Liver (tissue), 9 donors: ENCODE measurements around the gene PHLPP2. TPM values are rescaled to one million over a fixed set of nuclear protein-coding genes. Genes with fewer than 3 reads are reported as not detected.

Source experiments
- DNase-seq: peaks from one replicate; pipeline ENCODE4 v3.0.0-alpha.2; 2017; ENCODE audit warnings: low spot score
- H3K27ac ChIP-seq, 2 donors: one replicate each; pipeline ENCODE4 v1.7.0; 2013; ENCODE audit warnings: inconsistent platforms in 2 of 2, low read length in 2 of 2, control low read depth in 1 of 2, low read depth in 1 of 2, mild to moderate bottlenecking in 1 of 2
- H3K27me3 ChIP-seq, 4 donors: one replicate each; pipeline versions ENCODE4 v1.6.1 to v1.7.0; 2013; ENCODE audit warnings: low read length in 3 of 4, inconsistent platforms in 1 of 4, mild to moderate bottlenecking in 1 of 4, moderate library complexity in 1 of 4; ENCODE audit not compliant: control insufficient read depth in 4 of 4, insufficient read depth in 4 of 4
- H3K36me3 ChIP-seq, 4 donors: one replicate each; pipeline versions ENCODE4 v1.6.1 to v1.7.0; 2013; ENCODE audit warnings: low read length in 3 of 4, mild to moderate bottlenecking in 3 of 4, low read depth in 1 of 4, moderate library complexity in 1 of 4; ENCODE audit not compliant: control insufficient read depth in 4 of 4, insufficient read depth in 3 of 4
- H3K4me1 ChIP-seq, 4 donors: one replicate each; pipeline versions ENCODE4 v1.6.1 to v1.7.0; 2013; ENCODE audit warnings: low read length in 3 of 4, mild to moderate bottlenecking in 3 of 4, moderate library complexity in 1 of 4; ENCODE audit not compliant: control insufficient read depth in 4 of 4, insufficient read depth in 4 of 4
- H3K4me3 ChIP-seq, 3 donors: one replicate each; pipeline versions ENCODE4 v1.6.1 to v1.7.0; 2013; ENCODE audit warnings: low read length in 3 of 3, control low read depth in 1 of 3, low read depth in 1 of 3, mild to moderate bottlenecking in 1 of 3
- H3K9ac ChIP-seq, 2 donors: one replicate each; pipeline ENCODE4 v1.7.0; 2013; ENCODE audit warnings: low read length in 2 of 2, mild to moderate bottlenecking in 2 of 2, moderate library complexity in 2 of 2, control low read depth in 1 of 2, low read depth in 1 of 2
- H3K9me3 ChIP-seq, 4 donors: one replicate each; pipeline versions ENCODE4 v1.6.1 to v1.7.0; 2013; ENCODE audit warnings: low read length in 3 of 4; ENCODE audit not compliant: control insufficient read depth in 4 of 4
- EGR1 ChIP-seq, 2 donors: IDR thresholded peaks; 2 replicates each; pipeline ENCODE4 v1.6.1; 2016 to 2018; ENCODE audit warnings: antibody characterized with exemption in 2 of 2, low read depth in 2 of 2
- FOXA1 ChIP-seq: IDR thresholded peaks from 2 replicates; pipeline ENCODE4 v1.6.1; 2016; ENCODE audit warnings: antibody characterized with exemption
- FOXA2 ChIP-seq: IDR thresholded peaks from 2 replicates; pipeline ENCODE4 v1.6.1; 2016; ENCODE audit warnings: antibody characterized with exemption
- GABPA ChIP-seq, 2 donors: IDR thresholded peaks in 1 of 2; conservative IDR thresholded peaks in 1 of 2; 2 replicates each; pipeline ENCODE4 v1.6.1; 2016; ENCODE audit warnings: antibody characterized with exemption in 2 of 2, mild to moderate bottlenecking in 1 of 2, moderate library complexity in 1 of 2
- HNF4A ChIP-seq, 2 donors: conservative IDR thresholded peaks; 2 replicates each; pipeline ENCODE4 v1.6.1; 2016; ENCODE audit warnings: antibody characterized with exemption in 2 of 2, mild to moderate bottlenecking in 2 of 2
- HNF4G ChIP-seq: IDR thresholded peaks from 2 replicates; pipeline ENCODE4 v1.6.1; 2016; ENCODE audit warnings: antibody characterized with exemption
- JUND ChIP-seq, 2 donors: IDR thresholded peaks; 2 replicates each; pipeline ENCODE4 v1.6.1; 2016; ENCODE audit warnings: antibody characterized with exemption in 2 of 2
- NR2F2 ChIP-seq: IDR thresholded peaks from 2 replicates; pipeline ENCODE4 v1.6.1; 2016; ENCODE audit warnings: antibody characterized with exemption
- RAD21 ChIP-seq, 2 donors: IDR thresholded peaks; 2 replicates each; pipeline ENCODE4 v1.6.1; 2016; ENCODE audit warnings: antibody characterized with exemption in 2 of 2, mild to moderate bottlenecking in 2 of 2
- SP1 ChIP-seq: IDR thresholded peaks from 2 replicates; pipeline ENCODE4 v1.6.1; 2018; ENCODE audit warnings: antibody characterized with exemption, mild to moderate bottlenecking
- TAF1 ChIP-seq: conservative IDR thresholded peaks from 2 replicates; pipeline ENCODE4 v1.6.1; 2016; ENCODE audit warnings: antibody characterized with exemption, mild to moderate bottlenecking
- YY1 ChIP-seq: IDR thresholded peaks from 2 replicates; pipeline ENCODE4 v1.6.1; 2016; ENCODE audit warnings: antibody characterized with exemption, mild to moderate bottlenecking
- WGBS: extraction: QIAGEN DNeasy Blood & Tissue Kit; methylation state at CpG from one replicate; pipeline ENCODE4 v1.1.7; 2013; 5-methylcytosine and 5-hydroxymethylcytosine counted together
- polyA plus RNA-seq, 2 donors: library from polyadenylated mRNA; stranded (reverse) in 1 of 2; unstranded in 1 of 2; fragments of 200-250 nt in 1 of 2; fragments of >200 nt in 1 of 2; fragmentation: Nextera tagmentation in 1 of 2; extraction: Ambion mirVana in 1 of 2; gene quantifications; one replicate each; pipeline versions ENCODE4 v1.2.1 to v1.2.3, GENCODE V29; 2013 to 2015
- total RNA-seq, 2 donors: library from RNA; depleted of rRNA; stranded (reverse); fragments of >200 nt; gene quantifications; one replicate each; pipeline ENCODE4 v1.2.3, GENCODE V29; 2014
- TF ChIP-seq, protein P1 (sequence below): IDR thresholded peaks from 2 replicates; pipeline ENCODE4 v1.6.1; 2016; ENCODE audit warnings: antibody characterized with exemption, mild to moderate bottlenecking
- TF ChIP-seq, protein P2 (sequence below): IDR thresholded peaks from 2 replicates; pipeline ENCODE4 v1.6.1; 2016; ENCODE audit warnings: antibody characterized with exemption
- TF ChIP-seq, protein P3 (sequence below): fragments of 150-350 bp; IDR thresholded peaks from 2 replicates; pipeline ENCODE4 v1.5.1; 2017; ENCODE audit warnings: improper control_type of control experiment, low read depth, low read length; ENCODE audit not compliant: missing input control
- TF ChIP-seq, protein P4 (sequence below): IDR thresholded peaks from 2 replicates; pipeline ENCODE4 v1.6.1; 2016; ENCODE audit warnings: antibody characterized with exemption
- donor health status: healthy.
- donor health status: healthy.
- donor health status: healthy.
- donor health status: healthy.
- donor health status: healthy.

Gene PHLPP2, protein sequence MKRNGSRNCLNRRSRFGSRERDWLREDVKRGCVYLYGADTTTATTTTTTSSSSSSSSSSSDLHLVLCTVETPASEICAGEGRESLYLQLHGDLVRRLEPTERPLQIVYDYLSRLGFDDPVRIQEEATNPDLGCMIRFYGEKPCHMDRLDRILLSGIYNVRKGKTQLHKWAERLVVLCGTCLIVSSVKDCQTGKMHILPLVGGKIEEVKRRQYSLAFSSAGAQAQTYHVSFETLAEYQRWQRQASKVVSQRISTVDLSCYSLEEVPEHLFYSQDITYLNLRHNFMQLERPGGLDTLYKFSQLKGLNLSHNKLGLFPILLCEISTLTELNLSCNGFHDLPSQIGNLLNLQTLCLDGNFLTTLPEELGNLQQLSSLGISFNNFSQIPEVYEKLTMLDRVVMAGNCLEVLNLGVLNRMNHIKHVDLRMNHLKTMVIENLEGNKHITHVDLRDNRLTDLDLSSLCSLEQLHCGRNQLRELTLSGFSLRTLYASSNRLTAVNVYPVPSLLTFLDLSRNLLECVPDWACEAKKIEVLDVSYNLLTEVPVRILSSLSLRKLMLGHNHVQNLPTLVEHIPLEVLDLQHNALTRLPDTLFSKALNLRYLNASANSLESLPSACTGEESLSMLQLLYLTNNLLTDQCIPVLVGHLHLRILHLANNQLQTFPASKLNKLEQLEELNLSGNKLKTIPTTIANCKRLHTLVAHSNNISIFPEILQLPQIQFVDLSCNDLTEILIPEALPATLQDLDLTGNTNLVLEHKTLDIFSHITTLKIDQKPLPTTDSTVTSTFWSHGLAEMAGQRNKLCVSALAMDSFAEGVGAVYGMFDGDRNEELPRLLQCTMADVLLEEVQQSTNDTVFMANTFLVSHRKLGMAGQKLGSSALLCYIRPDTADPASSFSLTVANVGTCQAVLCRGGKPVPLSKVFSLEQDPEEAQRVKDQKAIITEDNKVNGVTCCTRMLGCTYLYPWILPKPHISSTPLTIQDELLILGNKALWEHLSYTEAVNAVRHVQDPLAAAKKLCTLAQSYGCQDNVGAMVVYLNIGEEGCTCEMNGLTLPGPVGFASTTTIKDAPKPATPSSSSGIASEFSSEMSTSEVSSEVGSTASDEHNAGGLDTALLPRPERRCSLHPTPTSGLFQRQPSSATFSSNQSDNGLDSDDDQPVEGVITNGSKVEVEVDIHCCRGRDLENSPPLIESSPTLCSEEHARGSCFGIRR (N-terminal part only)
- total RNA-seq: 1 to 10 TPM; 5.5 to 7.8 TPM
- polyA plus RNA-seq: 1 to 10 TPM; 1.2 to 2.2 TPM

DNA sequence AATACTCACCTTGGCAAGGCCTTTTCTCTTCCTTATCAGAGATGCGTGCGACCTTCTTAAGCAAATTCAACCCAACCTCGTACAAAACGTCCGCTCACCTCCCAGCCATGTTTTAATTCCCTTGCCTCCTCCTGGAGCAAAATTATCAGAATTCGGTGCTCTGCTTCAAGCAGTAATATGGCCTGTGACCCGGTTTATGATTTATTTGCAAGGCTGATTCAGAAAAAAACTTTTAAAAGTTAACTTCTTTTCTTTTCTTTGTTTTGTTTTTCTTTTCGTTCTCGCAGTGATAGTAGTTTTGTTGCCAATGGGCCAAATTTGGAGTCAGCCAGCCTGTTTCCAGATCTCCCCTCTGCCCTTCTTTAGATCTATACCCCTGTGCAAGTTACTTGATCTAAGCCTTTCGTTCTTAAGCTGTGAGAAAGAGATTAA is at the start of gene PHLPP2:
Gene PHLPP2 (minus strand): TSS at position 382 of the 432 bp plus-strand sequence. CDS start 9,906 bp downstream, outside the sequence.
- no peak for DNase-seq
- Histone ChIP-seq H3K27ac (peak within 1 kb of the TSS; percentile 66 to 73), H3K27me3 (no peaks in the 10 kb centered on the region), H3K9ac (peak within 1 kb of the TSS in 1 of 2 donors; percentile 56), H3K4me3 (peak within 1 kb of the TSS; percentile 62 to 92 (median 67)), H3K36me3 (no peaks in the 10 kb centered on the region), H3K9me3 (no peaks in the 10 kb centered on the region), H3K4me1 (peaks cover 15 to 37% (median 28%) of the 10 kb centered on the region in 4 donors)
- 38% methylated on average over 10 of the region's 10 CpGs for WGBS
- TF ChIP-seq YY1 (peak; percentile 11), FOXA1 (no peak)

DNA sequence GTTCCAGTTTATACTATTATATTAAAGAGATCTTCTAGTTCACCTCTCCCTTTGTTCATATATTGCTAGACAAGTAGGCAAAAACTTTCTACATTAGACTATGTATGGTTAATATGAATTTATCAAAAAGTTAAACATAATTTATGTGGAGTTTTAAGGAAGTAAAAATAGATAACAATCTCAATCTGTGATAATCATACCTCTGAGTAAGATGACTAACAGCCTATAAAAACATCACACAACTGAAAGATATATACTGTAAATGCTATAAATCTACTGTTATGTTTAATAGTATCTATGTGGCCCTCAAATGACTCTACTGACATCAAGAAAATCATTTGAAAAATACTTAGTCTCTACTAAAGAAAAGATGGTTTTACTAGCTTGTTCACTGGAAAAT is 47.1 kb upstream of the PHLPP2 start:
- no peak for TF ChIP-seq YY1
- TF ChIP-seq GABPA (IDR thresholded peaks at IDR 0.05 in 1 of 2, conservative IDR thresholded peaks at IDR 0.05 in 1 of 2): no peak
- TF ChIP-seq, protein P1, sequence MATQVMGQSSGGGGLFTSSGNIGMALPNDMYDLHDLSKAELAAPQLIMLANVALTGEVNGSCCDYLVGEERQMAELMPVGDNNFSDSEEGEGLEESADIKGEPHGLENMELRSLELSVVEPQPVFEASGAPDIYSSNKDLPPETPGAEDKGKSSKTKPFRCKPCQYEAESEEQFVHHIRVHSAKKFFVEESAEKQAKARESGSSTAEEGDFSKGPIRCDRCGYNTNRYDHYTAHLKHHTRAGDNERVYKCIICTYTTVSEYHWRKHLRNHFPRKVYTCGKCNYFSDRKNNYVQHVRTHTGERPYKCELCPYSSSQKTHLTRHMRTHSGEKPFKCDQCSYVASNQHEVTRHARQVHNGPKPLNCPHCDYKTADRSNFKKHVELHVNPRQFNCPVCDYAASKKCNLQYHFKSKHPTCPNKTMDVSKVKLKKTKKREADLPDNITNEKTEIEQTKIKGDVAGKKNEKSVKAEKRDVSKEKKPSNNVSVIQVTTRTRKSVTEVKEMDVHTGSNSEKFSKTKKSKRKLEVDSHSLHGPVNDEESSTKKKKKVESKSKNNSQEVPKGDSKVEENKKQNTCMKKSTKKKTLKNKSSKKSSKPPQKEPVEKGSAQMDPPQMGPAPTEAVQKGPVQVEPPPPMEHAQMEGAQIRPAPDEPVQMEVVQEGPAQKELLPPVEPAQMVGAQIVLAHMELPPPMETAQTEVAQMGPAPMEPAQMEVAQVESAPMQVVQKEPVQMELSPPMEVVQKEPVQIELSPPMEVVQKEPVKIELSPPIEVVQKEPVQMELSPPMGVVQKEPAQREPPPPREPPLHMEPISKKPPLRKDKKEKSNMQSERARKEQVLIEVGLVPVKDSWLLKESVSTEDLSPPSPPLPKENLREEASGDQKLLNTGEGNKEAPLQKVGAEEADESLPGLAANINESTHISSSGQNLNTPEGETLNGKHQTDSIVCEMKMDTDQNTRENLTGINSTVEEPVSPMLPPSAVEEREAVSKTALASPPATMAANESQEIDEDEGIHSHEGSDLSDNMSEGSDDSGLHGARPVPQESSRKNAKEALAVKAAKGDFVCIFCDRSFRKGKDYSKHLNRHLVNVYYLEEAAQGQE: no peak
- TF ChIP-seq RAD21 (IDR thresholded peaks at IDR 0.05): no peak
- TF ChIP-seq HNF4A (conservative IDR thresholded peaks at IDR 0.05): no peak
- TF ChIP-seq, protein P2, sequence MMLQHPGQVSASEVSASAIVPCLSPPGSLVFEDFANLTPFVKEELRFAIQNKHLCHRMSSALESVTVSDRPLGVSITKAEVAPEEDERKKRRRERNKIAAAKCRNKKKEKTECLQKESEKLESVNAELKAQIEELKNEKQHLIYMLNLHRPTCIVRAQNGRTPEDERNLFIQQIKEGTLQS: no peak
- TF ChIP-seq, protein P3, sequence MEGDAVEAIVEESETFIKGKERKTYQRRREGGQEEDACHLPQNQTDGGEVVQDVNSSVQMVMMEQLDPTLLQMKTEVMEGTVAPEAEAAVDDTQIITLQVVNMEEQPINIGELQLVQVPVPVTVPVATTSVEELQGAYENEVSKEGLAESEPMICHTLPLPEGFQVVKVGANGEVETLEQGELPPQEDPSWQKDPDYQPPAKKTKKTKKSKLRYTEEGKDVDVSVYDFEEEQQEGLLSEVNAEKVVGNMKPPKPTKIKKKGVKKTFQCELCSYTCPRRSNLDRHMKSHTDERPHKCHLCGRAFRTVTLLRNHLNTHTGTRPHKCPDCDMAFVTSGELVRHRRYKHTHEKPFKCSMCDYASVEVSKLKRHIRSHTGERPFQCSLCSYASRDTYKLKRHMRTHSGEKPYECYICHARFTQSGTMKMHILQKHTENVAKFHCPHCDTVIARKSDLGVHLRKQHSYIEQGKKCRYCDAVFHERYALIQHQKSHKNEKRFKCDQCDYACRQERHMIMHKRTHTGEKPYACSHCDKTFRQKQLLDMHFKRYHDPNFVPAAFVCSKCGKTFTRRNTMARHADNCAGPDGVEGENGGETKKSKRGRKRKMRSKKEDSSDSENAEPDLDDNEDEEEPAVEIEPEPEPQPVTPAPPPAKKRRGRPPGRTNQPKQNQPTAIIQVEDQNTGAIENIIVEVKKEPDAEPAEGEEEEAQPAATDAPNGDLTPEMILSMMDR: no peak
- TF ChIP-seq NR2F2: no peak
- TF ChIP-seq TAF1: no peak
- TF ChIP-seq SP1: no peak
- no peak for TF ChIP-seq EGR1 (IDR thresholded peaks at IDR 0.05; ENCODE audit: low read depth in 2 of 2)
- TF ChIP-seq FOXA2: no peak
- no peak for TF ChIP-seq JUND (IDR thresholded peaks at IDR 0.05)
- no peak for TF ChIP-seq HNF4G
- TF ChIP-seq, protein P4, sequence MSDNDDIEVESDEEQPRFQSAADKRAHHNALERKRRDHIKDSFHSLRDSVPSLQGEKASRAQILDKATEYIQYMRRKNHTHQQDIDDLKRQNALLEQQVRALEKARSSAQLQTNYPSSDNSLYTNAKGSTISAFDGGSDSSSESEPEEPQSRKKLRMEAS: no peak
- Histone ChIP-seq H3K4me1 (no peaks in the 10 kb centered on the region), H3K36me3 (peaks cover 15 to 52% (median 42%) of the 10 kb centered on the region in 4 donors), H3K27me3 (no peaks in the 10 kb centered on the region), H3K9me3 (no peaks in the 10 kb centered on the region), H3K9ac (no peak overlapping the region), H3K4me3 (no peak overlapping the region), H3K27ac (no peak overlapping the region)
- no peak for DNase-seq
